H1 (cell line): ENCODE measurements around the gene COL10A1. TPM values are rescaled to one million over a fixed set of nuclear protein-coding genes. Genes with fewer than 3 reads are reported as not detected.

Experiments used
- CTCF ChIA-PET: fragments of 300-600 bp; sonication (Branson Sonifier 250); formaldehyde crosslinking; loops from one replicate; lab custom pipeline; 2021; ENCODE audit not compliant: partially characterized antibody; lab: Charles Lee
- POLR2A ChIA-PET: fragments of 300-600 bp; sonication (Branson Sonifier 250); formaldehyde crosslinking; loops from one replicate; lab custom pipeline; 2021; ENCODE audit warnings: inconsistent platforms; ENCODE audit not compliant: partially characterized antibody; lab: Charles Lee
- DNase-seq, 2 experiments: peaks; one replicate each; pipeline versions ENCODE4 v3.0.0 to v3.0.0-alpha.2; 2010 to 2022; ENCODE audit warnings: low spot score in 2 of 2, low read depth in 1 of 2, mixed read lengths in 1 of 2
- FAIRE-seq: peaks from 2 replicates; lab custom pipeline; 2011; peaks lifted over from hg19 to GRCh38; lab: Jason Lieb, UNC
- H2AFZ ChIP-seq: 2 replicates; pipeline ENCODE4 v1.8.1; 2012; ENCODE audit warnings: low read length, inconsistent platforms
- H2AK5ac ChIP-seq: 2 replicates; pipeline ENCODE4 v1.6.1; 2013; ENCODE audit warnings: low read depth, low read length
- H2BK120ac ChIP-seq: replicated peaks from 2 replicates; pipeline ENCODE3; 2013; ENCODE audit warnings: low read depth, low read length, inconsistent platforms
- H2BK12ac ChIP-seq: 2 replicates; pipeline ENCODE4 v1.6.1; 2013; ENCODE audit warnings: low read depth, low read length
- H2BK15ac ChIP-seq: 2 replicates; pipeline ENCODE4 v1.6.1; 2013; ENCODE audit warnings: low read length
- H2BK20ac ChIP-seq: 2 replicates; pipeline ENCODE4 v1.6.1; 2013; ENCODE audit warnings: low read length
- H2BK5ac ChIP-seq: 2 replicates; pipeline ENCODE4 v1.6.1; 2013; ENCODE audit warnings: low read depth, low read length
- H3K14ac ChIP-seq: 2 replicates; pipeline ENCODE4 v1.6.1; 2013; ENCODE audit warnings: inconsistent platforms; ENCODE audit not compliant: insufficient read length
- H3K18ac ChIP-seq: 2 replicates; pipeline ENCODE4 v1.6.1; 2013; ENCODE audit warnings: low read length; ENCODE audit errors: extremely low read depth
- H3K23ac ChIP-seq: 2 replicates; pipeline ENCODE4 v1.6.1; 2013; ENCODE audit warnings: inconsistent platforms; ENCODE audit not compliant: insufficient read length
- H3K23me2 ChIP-seq: 2 replicates; pipeline ENCODE4 v1.6.1; 2013; ENCODE audit warnings: low read depth, low read length
- H3K27ac ChIP-seq: 2 replicates; pipeline ENCODE4 v1.6.1; 2011; ENCODE audit warnings: low read depth, low read length, inconsistent platforms
- H3K27me3 ChIP-seq, 4 experiments: replicated peaks in 1 of 4; 1 replicate in 1 of 4; 2 replicates in 3 of 4; pipeline versions ENCODE4 v1.6.1 to v1.8.1; 2011 to 2013; ENCODE audit warnings: low read length in 3 of 4, mild to moderate bottlenecking in 3 of 4, inconsistent platforms in 2 of 4, mixed read lengths in 2 of 4, moderate library complexity in 1 of 4; ENCODE audit not compliant: control insufficient read depth in 3 of 4, insufficient read depth in 3 of 4; ENCODE audit errors: extremely low read depth in 1 of 4
- H3K36me3 ChIP-seq, 4 experiments: 2 replicates each; pipeline versions ENCODE4 v1.6.1 to v1.8.1; 2011 to 2013; ENCODE audit warnings: mild to moderate bottlenecking in 4 of 4, low read length in 3 of 4, moderate library complexity in 2 of 4, control low read depth in 1 of 4, inconsistent platforms in 1 of 4; ENCODE audit not compliant: insufficient read depth in 4 of 4, control insufficient read depth in 2 of 4
- H3K4ac ChIP-seq: replicated peaks from 2 replicates; pipeline ENCODE3; 2013; ENCODE audit warnings: low read length, low read depth, mixed read lengths, inconsistent platforms; ENCODE audit not compliant: insufficient read length
- H3K4me1 ChIP-seq, 4 experiments: replicated peaks in 1 of 4; 1 replicate in 1 of 4; 2 replicates in 3 of 4; pipeline versions ENCODE4 v1.6.1 to v1.8.1; 2011 to 2013; ENCODE audit warnings: low read length in 3 of 4, inconsistent platforms in 2 of 4, mixed read lengths in 1 of 4; ENCODE audit not compliant: insufficient read depth in 4 of 4, control insufficient read depth in 3 of 4
- H3K4me2 ChIP-seq, 2 experiments: 2 replicates each; pipeline versions ENCODE4 v1.6.1 to v1.8.1; 2011 to 2013; ENCODE audit warnings: low read depth in 2 of 2, low read length in 2 of 2, control low read depth in 1 of 2, inconsistent platforms in 1 of 2, mild to moderate bottlenecking in 1 of 2; ENCODE audit not compliant: insufficient read depth in 1 of 2
- H3K4me3 ChIP-seq, 4 experiments: fragments of 200-600, 300-600 bp in 1 of 4; sonication (generic), shearing (Covaris generic), sonication (Bioruptor Twin) in 1 of 4; 2 replicates each; pipeline versions ENCODE4 v1.5.1 to v1.8.1; 2011 to 2016; ENCODE audit warnings: low read length in 4 of 4, low read depth in 3 of 4, control low read depth in 2 of 4, inconsistent platforms in 2 of 4, mild to moderate bottlenecking in 2 of 4, mixed read lengths in 1 of 4, moderate library complexity in 1 of 4; ENCODE audit not compliant: insufficient read depth in 2 of 4; ENCODE audit errors: extremely low read depth in 1 of 4
- H3K56ac ChIP-seq: replicated peaks from 2 replicates; pipeline ENCODE3; 2013; ENCODE audit warnings: low read depth, mild to moderate bottlenecking, mixed read lengths, low read length, inconsistent platforms; ENCODE audit not compliant: insufficient read length
- H3K79me1 ChIP-seq: 2 replicates; pipeline ENCODE4 v1.6.1; 2013; ENCODE audit warnings: low read depth, low read length, control low read depth
- H3K79me2 ChIP-seq, 2 experiments: 2 replicates each; pipeline versions ENCODE4 v1.6.1 to v1.8.1; 2012 to 2013; ENCODE audit warnings: low read length in 2 of 2, mild to moderate bottlenecking in 2 of 2, inconsistent platforms in 1 of 2; ENCODE audit not compliant: insufficient read depth in 2 of 2, control insufficient read depth in 1 of 2
- H3K9ac ChIP-seq, 4 experiments: replicated peaks in 1 of 4; 1 replicate in 1 of 4; 2 replicates in 3 of 4; pipeline versions ENCODE4 v1.6.1 to v1.8.1; 2011 to 2013; ENCODE audit warnings: low read depth in 3 of 4, low read length in 3 of 4, control low read depth in 2 of 4, mild to moderate bottlenecking in 2 of 4, moderate library complexity in 2 of 4, inconsistent platforms in 1 of 4; ENCODE audit errors: extremely low read depth in 1 of 4
- H3K9me3 ChIP-seq, 2 experiments: 2 replicates each; pipeline versions ENCODE4 v1.6.1 to v1.8.1; 2012 to 2013; ENCODE audit warnings: mild to moderate bottlenecking in 2 of 2, moderate library complexity in 2 of 2, control low read depth in 1 of 2, inconsistent platforms in 1 of 2, low read depth in 1 of 2, low read length in 1 of 2, mixed read lengths in 1 of 2; ENCODE audit not compliant: insufficient read depth in 2 of 2
- H4K20me1 ChIP-seq, 2 experiments: replicated peaks in 1 of 2; 2 replicates each; pipeline versions ENCODE3 to v1.8.1; 2011 to 2013; ENCODE audit warnings: inconsistent platforms in 2 of 2, low read length in 2 of 2, mild to moderate bottlenecking in 1 of 2; ENCODE audit not compliant: insufficient read depth in 2 of 2, control insufficient read depth in 1 of 2
- H4K5ac ChIP-seq: 2 replicates; pipeline ENCODE4 v1.6.1; 2013; ENCODE audit warnings: low read length, low read depth, mixed read lengths, inconsistent platforms; ENCODE audit not compliant: insufficient read length
- H4K8ac ChIP-seq: 2 replicates; pipeline ENCODE4 v1.8.0; 2013; ENCODE audit warnings: mild to moderate bottlenecking, moderate library complexity, low read length, inconsistent platforms; ENCODE audit not compliant: insufficient read depth; ENCODE audit errors: extremely low read depth
- H4K91ac ChIP-seq: replicated peaks from 2 replicates; pipeline ENCODE3; 2013; ENCODE audit warnings: low read length, mixed read lengths, inconsistent platforms; ENCODE audit not compliant: insufficient read length
- ATF3 ChIP-seq: IDR thresholded peaks from 2 replicates; pipeline ENCODE4 v1.6.1; 2011; ENCODE audit warnings: low read depth, mild to moderate bottlenecking, low read length; ENCODE audit not compliant: insufficient read depth
- BCL11A ChIP-seq, 2 experiments: IDR thresholded peaks; one replicate each; pipeline ENCODE4 v1.6.1; 2011; ENCODE audit warnings: low read depth in 2 of 2, low read length in 2 of 2, mild to moderate bottlenecking in 2 of 2
- CHD1 ChIP-seq: IDR thresholded peaks from 2 replicates; pipeline ENCODE4 v1.6.1; 2012; ENCODE audit warnings: low read depth, low read length, improper control_type of control experiment
- CREB1 ChIP-seq: IDR thresholded peaks from 2 replicates; pipeline ENCODE4 v1.6.1; 2012; ENCODE audit warnings: inconsistent platforms
- FOSL1 ChIP-seq: IDR thresholded peaks from 2 replicates; pipeline ENCODE4 v1.6.1; 2011; ENCODE audit warnings: mild to moderate bottlenecking, low read depth, low read length, moderate library complexity; ENCODE audit not compliant: insufficient read depth
- GABPA ChIP-seq: IDR thresholded peaks from 2 replicates; pipeline ENCODE4 v1.6.1; 2011; ENCODE audit warnings: mild to moderate bottlenecking, low read length, moderate library complexity, borderline replicate concordance; ENCODE audit not compliant: insufficient read depth
- KDM4A ChIP-seq: IDR thresholded peaks from one replicate; pipeline ENCODE4 v1.7.1; 2012; ENCODE audit warnings: low read depth, mild to moderate bottlenecking, moderate library complexity, low read length, inconsistent platforms; ENCODE audit not compliant: severe bottlenecking
- POLR2A ChIP-seq, 2 experiments: IDR thresholded peaks; 1 replicate in 1 of 2; 2 replicates in 1 of 2; pipeline ENCODE4 v1.6.1; 2011; ENCODE audit warnings: low read depth in 2 of 2, low read length in 2 of 2, mild to moderate bottlenecking in 2 of 2; ENCODE audit errors: control extremely low read depth in 1 of 2
- RAD21 ChIP-seq, 2 experiments: IDR thresholded peaks in 1 of 2; conservative IDR thresholded peaks in 1 of 2; 2 replicates each; pipeline ENCODE4 v1.6.1; 2011; ENCODE audit warnings: low read depth in 2 of 2, low read length in 2 of 2, improper control_type of control experiment in 1 of 2, inconsistent platforms in 1 of 2, mild to moderate bottlenecking in 1 of 2, moderate library complexity in 1 of 2
- SRF ChIP-seq: IDR thresholded peaks from 2 replicates; pipeline ENCODE4 v1.6.1; 2011; ENCODE audit warnings: mild to moderate bottlenecking, low read depth, low read length, moderate library complexity
- TAF7 ChIP-seq: optimal IDR thresholded peaks from 2 replicates; pipeline ENCODE3; 2011; ENCODE audit warnings: low read depth, mild to moderate bottlenecking, inconsistent platforms, low read length, moderate library complexity, borderline replicate concordance
- polyA plus RNA-seq, 7 experiments: library from polyadenylated mRNA; depleted of rRNA in 3 of 7; stranded (reverse) in 5 of 7; unstranded in 2 of 7; fragments of >200 nt in 5 of 7; fragments of 200-250 nt in 2 of 7; gene quantifications; 1 replicate in 5 of 7; 2 replicates in 1 of 7; 4 replicates in 1 of 7; pipeline versions ENCODE4 v1.2.1 to v1.2.3, GENCODE V29; 2011 to 2013; ENCODE audit warnings: missing spikeins in 2 of 7, mixed read lengths in 2 of 7
- total RNA-seq: library from RNA; stranded (reverse); fragmentation: NEBNext Ultra II Directional; extraction: Animal tissue kit (Norgen Biotek cat#: 25700); gene quantifications from 2 replicates; pipeline ENCODE4 v1.2.1, GENCODE V29; 2021

The COL10A1 gene
- total and polyA plus RNA-seq, 2 of the 8 experiments (the other 6 are each of a cell fraction or from before 2014, with no cell fraction given): not detected

- H4K5ac ChIP-seq: no peak overlapping the region
- no peak overlapping the region for H2BK5ac ChIP-seq
- DNase-seq (no peak), FAIRE-seq (no peak)
- no peaks in the 10 kb centered on the region for H4K20me1 ChIP-seq
- H3K9ac ChIP-seq: no peak overlapping the region
- no peak overlapping the region for H3K4ac ChIP-seq
- no peaks in the 10 kb centered on the region for H3K9me3 ChIP-seq
- H3K23me2 ChIP-seq: no peaks in the 10 kb centered on the region
- H3K23ac ChIP-seq: no peak overlapping the region
- POLR2A ChIA-PET: interaction anchor here (1.5 kb wide), 1 partner anchor 12 kb away, joined by 3 read pairs; no protein-coding TSS in a partner anchor
- H3K4me2 ChIP-seq: no peak overlapping the region
- no peak overlapping the region for H4K91ac ChIP-seq
- H3K27me3 ChIP-seq: no peaks in the 10 kb centered on the region
- H2BK120ac ChIP-seq: no peak overlapping the region
- no peak overlapping the region for H3K56ac ChIP-seq
- no peak overlapping the region for H2AFZ ChIP-seq
- H2BK15ac ChIP-seq: no peak overlapping the region
- H3K4me3 ChIP-seq: no peak overlapping the region
- peaks cover 0 to 57% (median 19%) of the 10 kb centered on the region in 4 experiments; a peak in 7 of 8 replicates for H3K36me3 ChIP-seq
- no peak overlapping the region for H2BK12ac ChIP-seq
- H2AK5ac ChIP-seq: no peak overlapping the region
- H3K27ac ChIP-seq: no peak overlapping the region
- H4K8ac ChIP-seq: no peak overlapping the region
- CTCF ChIA-PET: interaction anchor here (1.0 to 2.7 kb wide), 3 partner anchors 8 to 17 kb away, joined by 3 to 13 read pairs (median 4); no protein-coding TSS in a partner anchor
- TF ChIP-seq FOSL1: no peak
- no peak for TF ChIP-seq CREB1
- TF ChIP-seq BCL11A (IDR thresholded peaks at IDR 0.05; ENCODE audit: low read depth in 2 of 2, low read length in 2 of 2): no peak
- TF ChIP-seq ATF3: no peak
- TF ChIP-seq CHD1: no peak
- no peak for TF ChIP-seq KDM4A
- TF ChIP-seq SRF: no peak
- no peak for TF ChIP-seq POLR2A (IDR thresholded peaks at IDR 0.05; ENCODE audit: control extremely low read depth in 1 of 2, low read depth in 2 of 2, low read length in 2 of 2)
- no peak for TF ChIP-seq RAD21 (IDR thresholded peaks at IDR 0.05 in 1 of 2, conservative IDR thresholded peaks at IDR 0.05 in 1 of 2; ENCODE audit: low read depth in 2 of 2, low read length in 2 of 2)
- TF ChIP-seq TAF7: no peak
- no peak for TF ChIP-seq GABPA
- H2BK20ac ChIP-seq: no peak overlapping the region
- H3K18ac ChIP-seq: no peak overlapping the region
- H3K79me1 ChIP-seq: no peaks in the 10 kb centered on the region
- H3K79me2 ChIP-seq: no peaks in the 10 kb centered on the region
- H3K4me1 ChIP-seq: no peaks in the 10 kb centered on the region
- H3K14ac ChIP-seq: no peak overlapping the region
Measured at GRCh38 chr6:116118608-116119007, 7.3 kb downstream of the COL10A1 start.
